ENCODE measurements around the gene NAALADL2. TPM values are rescaled to one million over a fixed set of nuclear protein-coding genes. Genes with fewer than 3 reads are reported as not detected.

Gene NAALADL2
- polyA plus RNA-seq, 3 donors: not detected

- WGBS (ENCODE audit: insufficient coverage): 100% methylated on average over 1 of the region's 4 CpGs
- H3K4me3 Mint-ChIP-seq: no peak overlapping the region
- no peak overlapping the region for H3K4me2 ChIP-seq (replicated peaks; ENCODE audit: extremely low read depth, low read length, poor library complexity, severe bottlenecking)
Measured at GRCh38 chr3:175381685-175382084, 522.6 kb downstream of the NAALADL2 start.

GRCh38 chr3:175383371-175383770, 524.2 kb downstream of the NAALADL2 start:
- Histone ChIP-seq H3K27ac (ENCODE audit: low read depth in 1 of 2, low read length in 2 of 2) (no peak overlapping the region), H3K79me2 (ENCODE audit: insufficient read depth, low read length) (no peaks in the 10 kb centered on the region), H3K9ac (ENCODE audit: insufficient read depth, low read length, poor library complexity, severe bottlenecking) (no peak overlapping the region), H3K9me3 (replicated peaks in 1 of 2; ENCODE audit: control insufficient read depth in 1 of 2, insufficient read depth in 1 of 2, low read length in 2 of 2) (peaks cover 0 to 2% of the 10 kb centered on the region in 2 donors), H3K36me3 (replicated peaks in 1 of 2; ENCODE audit: control insufficient read depth in 1 of 2, insufficient read depth in 2 of 2, low read length in 2 of 2) (no peaks in the 10 kb centered on the region), H3K4me3 (replicated peaks in 1 of 3; ENCODE audit: low read depth in 2 of 3, low read length in 3 of 3) (no peak overlapping the region), H3K4me2 (replicated peaks; ENCODE audit: extremely low read depth, low read length, poor library complexity, severe bottlenecking) (no peak overlapping the region), H2AFZ (ENCODE audit: insufficient read depth, low read depth, low read length, poor library complexity, severe bottlenecking) (no peak overlapping the region), H4K20me1 (ENCODE audit: insufficient read depth, low read length) (no peaks in the 10 kb centered on the region), H3K4me1 (ENCODE audit: control insufficient read depth in 1 of 2, insufficient read depth in 2 of 2, low read length in 2 of 2) (no peaks in the 10 kb centered on the region), H3K27me3 (ENCODE audit: control insufficient read depth in 2 of 2, insufficient read depth in 2 of 2, low read length in 2 of 2) (no peaks in the 10 kb centered on the region)
- Mint-ChIP-seq H3K27ac (no peak overlapping the region), H3K27me3 (ENCODE audit: low read depth in 3 of 3) (no peaks in the 10 kb centered on the region), H3K4me1 (no peaks in the 10 kb centered on the region), H3K9me3 (peaks cover 0 to 9% (median 2%) of the 10 kb centered on the region in 7 donors), H3K36me3 (no peaks in the 10 kb centered on the region), H3K4me3 (no peak overlapping the region)
- no peak for TF ChIP-seq CTCF (IDR thresholded peaks at IDR 0.05)
- intact Hi-C loops (cut with micrococcal nuclease): no loop called here
- no CpG with 5 or more reads among the region's 1 CpG for WGBS (ENCODE audit: insufficient coverage)
- no peak for DNase-seq

More at GRCh38 chr3:175381685-175382084, 522.6 kb downstream of the NAALADL2 start:
- no peaks in the 10 kb centered on the region for H3K27me3 ChIP-seq (ENCODE audit: control insufficient read depth in 2 of 2, insufficient read depth in 2 of 2, low read length in 2 of 2)
- intact Hi-C loops (cut with micrococcal nuclease): no loop called here
- H3K4me1 ChIP-seq (ENCODE audit: control insufficient read depth in 1 of 2, insufficient read depth in 2 of 2, low read length in 2 of 2): no peaks in the 10 kb centered on the region
- H3K9me3 Mint-ChIP-seq: peaks cover 0 to 9% (median 3%) of the 10 kb centered on the region in 7 donors
- H3K27ac ChIP-seq (ENCODE audit: low read depth in 1 of 2, low read length in 2 of 2): no peak overlapping the region
- H3K9me3 ChIP-seq (replicated peaks in 1 of 2; ENCODE audit: control insufficient read depth in 1 of 2, insufficient read depth in 1 of 2, low read length in 2 of 2): peaks cover 7 to 15% of the 10 kb centered on the region in 2 donors
- H3K27me3 Mint-ChIP-seq (ENCODE audit: low read depth in 3 of 3): peaks cover 0 to 3% (median 0%) of the 10 kb centered on the region in 3 donors
- H4K20me1 ChIP-seq (ENCODE audit: insufficient read depth, low read length): no peaks in the 10 kb centered on the region
- no peaks in the 10 kb centered on the region for H3K4me1 Mint-ChIP-seq
- no peak overlapping the region for H3K4me3 ChIP-seq (replicated peaks in 1 of 3; ENCODE audit: low read depth in 2 of 3, low read length in 3 of 3)
- no peaks in the 10 kb centered on the region for H3K36me3 ChIP-seq (replicated peaks in 1 of 2; ENCODE audit: control insufficient read depth in 1 of 2, insufficient read depth in 2 of 2, low read length in 2 of 2)
- no peak overlapping the region for H3K9ac ChIP-seq (ENCODE audit: insufficient read depth, low read length, poor library complexity, severe bottlenecking)
- H3K27ac Mint-ChIP-seq: no peak overlapping the region
- no peaks in the 10 kb centered on the region for H3K79me2 ChIP-seq (ENCODE audit: insufficient read depth, low read length)
- no peak overlapping the region for H2AFZ ChIP-seq (ENCODE audit: insufficient read depth, low read depth, low read length, poor library complexity, severe bottlenecking)
- DNase-seq: no peak
- H3K36me3 Mint-ChIP-seq: no peaks in the 10 kb centered on the region
- TF ChIP-seq CTCF (IDR thresholded peaks at IDR 0.05): no peak

Data from CD14-positive monocyte (primary cell).